ENCODE data around the gene EIF4G1. TPM values are rescaled to one million over a fixed set of nuclear protein-coding genes. Genes with fewer than 3 reads are reported as not detected.

Gene EIF4G1
- total and polyA plus RNA-seq, 10 of the 15 experiments (the other 5 are each of a cell fraction or from before 2014, with no cell fraction given), result 5.7 to 462 (median 237) TPM

- TF ChIP-seq ZBTB40 (IDR thresholded peaks at IDR 0.05; ENCODE audit: borderline replicate concordance) (peak; percentile 93), CHD4 (IDR thresholded peaks at IDR 0.05) (no peak), CBX3 (IDR thresholded peaks at IDR 0.05; ENCODE audit: borderline replicate concordance, low read depth) (no peak), POLR2AphosphoS5 (IDR thresholded peaks at IDR 0.05; ENCODE audit: low read length) (peak; percentile 90; the same call in 1 of the 2 replicates), IRF4 (IDR thresholded peaks at IDR 0.05; ENCODE audit: low read depth, low read length) (peak; percentile 54; the same call in 1 of the 2 replicates), HSF1 (IDR thresholded peaks at IDR 0.05; ENCODE audit: low read depth, low read length) (no peak), TCF12 (IDR thresholded peaks at IDR 0.05; ENCODE audit: low read depth, low read length) (peak; percentile 36; the same call in 1 of the 2 replicates), TAF1 (IDR thresholded peaks at IDR 0.05; ENCODE audit: borderline replicate concordance, low read depth, low read length) (peak; percentile 74; the same call in 1 of the 2 replicates), USF1 (IDR thresholded peaks at IDR 0.05; ENCODE audit: borderline replicate concordance, extremely low read length, insufficient read depth, low read depth, low read length) (no peak), RBBP5 (conservative IDR thresholded peaks at IDR 0.05) (no peak), DPF2 (IDR thresholded peaks at IDR 0.05) (0 out of 2 replicates have a peak, but pooled peaks have one; percentile 17), POLR2AphosphoS2 (IDR thresholded peaks at IDR 0.05; ENCODE audit: low read depth, low read length) (peak; percentile 65; the same call in 1 of the 2 replicates), ELK1 (IDR thresholded peaks at IDR 0.05; ENCODE audit: low read depth, low read length) (peak; percentile 59; the same call in 1 of the 2 replicates), BHLHE40 (IDR thresholded peaks at IDR 0.05; ENCODE audit: borderline replicate concordance in 1 of 2, low read depth in 2 of 2, low read length in 1 of 2) (peak in 1 of 2 experiments; percentile 22; a peak in 1 of 4 replicates), BCLAF1 (IDR thresholded peaks at IDR 0.05) (no peak), HCFC1 (IDR thresholded peaks at IDR 0.05; ENCODE audit: low read length) (peak; percentile 83)
Measured at GRCh38 chr3:184362668-184363546, 48.5 kb downstream of the EIF4G1 start (continued).
